MM.1S (cell line): ENCODE measurements around the gene MRRF.

ENCODE experiments used
- DNase-seq: peaks from one replicate; pipeline ENCODE4 v3.0.0-alpha.2; 2015
- H2AFZ ChIP-seq: fragments of 300-600 bp; sonication (generic); 2 replicates; pipeline ENCODE4 v1.6.0; 2016; ENCODE audit warnings: antibody characterized with exemption, low read length
- H3F3A ChIP-seq: fragments of 300-600 bp; sonication (generic); 2 replicates; pipeline ENCODE4 v1.6.1; 2016; ENCODE audit warnings: mild to moderate bottlenecking, antibody characterized with exemption, low read length, moderate library complexity, mixed read lengths; ENCODE audit not compliant: insufficient read depth
- H3K27ac ChIP-seq: fragments of 300-600 bp; sonication (generic); 2 replicates; pipeline ENCODE4 v1.5.1; 2016; ENCODE audit warnings: mild to moderate bottlenecking, low read length
- H3K27me3 ChIP-seq: fragments of 300-600 bp; sonication (generic); replicated peaks from 2 replicates; pipeline ENCODE4 v1.6.0; 2016; ENCODE audit warnings: low read length; ENCODE audit not compliant: insufficient read depth
- H3K36me3 ChIP-seq: fragments of 300-600 bp; sonication (generic); replicated peaks from 2 replicates; pipeline ENCODE4 v1.6.1; 2016; ENCODE audit warnings: mild to moderate bottlenecking, low read length, mixed read lengths; ENCODE audit not compliant: insufficient read depth
- H3K4me1 ChIP-seq: fragments of 300-600 bp; sonication (generic); 2 replicates; pipeline ENCODE4 v1.6.1; 2016; ENCODE audit warnings: low read length, mixed read lengths
- H3K4me2 ChIP-seq: fragments of 300-600 bp; sonication (generic); 2 replicates; pipeline ENCODE4 v1.6.0; 2016; ENCODE audit warnings: low read depth, low read length
- H3K4me3 ChIP-seq: fragments of 300-600 bp; sonication (generic); 2 replicates; pipeline ENCODE4 v1.5.1; 2016; ENCODE audit warnings: low read length, mixed read lengths
- H3K79me2 ChIP-seq: fragments of 300-600 bp; sonication (generic); 2 replicates; pipeline ENCODE4 v1.6.1; 2016; ENCODE audit warnings: mixed run types, low read length, mixed read lengths
- H3K9ac ChIP-seq: fragments of 300-600 bp; sonication (generic); 2 replicates; pipeline ENCODE4 v1.6.1; 2016; ENCODE audit warnings: low read length, mixed read lengths
- H3K9me2 ChIP-seq: fragments of 300-600 bp; sonication (generic); replicated peaks from 2 replicates; pipeline ENCODE4 v1.6.1; 2016; ENCODE audit warnings: mild to moderate bottlenecking, low read length, mixed read lengths; ENCODE audit not compliant: insufficient read depth
- H3K9me3 ChIP-seq: fragments of 300-600 bp; sonication (generic); replicated peaks from 2 replicates; pipeline ENCODE4 v1.6.1; 2016; ENCODE audit warnings: mild to moderate bottlenecking, low read length, mixed read lengths; ENCODE audit not compliant: insufficient read depth
- H4K20me1 ChIP-seq: fragments of 300-600 bp; sonication (generic); 2 replicates; pipeline ENCODE4 v1.6.1; 2016; ENCODE audit warnings: mild to moderate bottlenecking, low read length, moderate library complexity, mixed read lengths; ENCODE audit not compliant: insufficient read depth
- EZH2 ChIP-seq: fragments of 300-600 bp; sonication (generic); optimal IDR thresholded peaks from 2 replicates; pipeline ENCODE3; 2017; ENCODE audit warnings: low read depth, mild to moderate bottlenecking, antibody characterized with exemption, low read length, mixed read lengths
- EZH2phosphoT487 ChIP-seq: fragments of 300-600 bp; sonication (generic); IDR thresholded peaks from 2 replicates; pipeline ENCODE4 v1.6.1; 2018; ENCODE audit warnings: antibody characterized with exemption, low read length
- TF ChIP-seq, protein P1 (sequence below): fragments of 300-600 bp; sonication (generic); IDR thresholded peaks from 2 replicates; pipeline ENCODE4 v1.5.1; 2016; ENCODE audit warnings: antibody characterized with exemption, low read length, mixed read lengths

Gene MRRF

DNA sequence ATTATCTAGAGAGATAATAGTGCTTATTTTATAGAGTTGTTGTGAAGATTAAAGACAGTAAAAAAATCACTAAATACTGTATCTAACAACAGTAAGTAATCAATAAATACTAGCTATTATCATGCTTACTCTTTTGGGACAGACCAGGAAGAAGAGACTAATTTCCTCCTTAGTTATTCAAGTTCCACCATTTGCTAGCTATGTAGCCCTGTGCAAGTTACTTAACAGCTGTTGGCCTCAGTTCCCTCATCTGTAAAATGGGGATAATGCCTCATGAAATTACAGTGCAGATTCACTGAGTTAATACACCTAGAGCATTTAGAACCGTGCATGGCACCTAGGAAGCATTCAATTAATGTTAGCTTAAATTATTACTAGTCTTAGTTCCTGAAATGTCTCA is 2.6 kb upstream of the MRRF start:
- no peak overlapping the region for H3K9ac ChIP-seq
- no peak for DNase-seq
- no peak overlapping the region for H3K4me2 ChIP-seq
- H3K4me3 ChIP-seq: no peak overlapping the region
- H3F3A ChIP-seq: peaks cover 10% of the 10 kb centered on the region; the same call in 1 of the 2 replicates
- H3K9me2 ChIP-seq: no peaks in the 10 kb centered on the region
- no peaks in the 10 kb centered on the region for H4K20me1 ChIP-seq
- H3K36me3 ChIP-seq: no peaks in the 10 kb centered on the region; the same call in 1 of the 2 replicates
- H3K27ac ChIP-seq: no peak overlapping the region
- H3K79me2 ChIP-seq: peaks cover 65% of the 10 kb centered on the region
- H2AFZ ChIP-seq: no peak overlapping the region
- peaks cover 14% of the 10 kb centered on the region; the same call in 1 of the 2 replicates for H3K4me1 ChIP-seq
- TF ChIP-seq EZH2: no peak
- TF ChIP-seq, protein P1, sequence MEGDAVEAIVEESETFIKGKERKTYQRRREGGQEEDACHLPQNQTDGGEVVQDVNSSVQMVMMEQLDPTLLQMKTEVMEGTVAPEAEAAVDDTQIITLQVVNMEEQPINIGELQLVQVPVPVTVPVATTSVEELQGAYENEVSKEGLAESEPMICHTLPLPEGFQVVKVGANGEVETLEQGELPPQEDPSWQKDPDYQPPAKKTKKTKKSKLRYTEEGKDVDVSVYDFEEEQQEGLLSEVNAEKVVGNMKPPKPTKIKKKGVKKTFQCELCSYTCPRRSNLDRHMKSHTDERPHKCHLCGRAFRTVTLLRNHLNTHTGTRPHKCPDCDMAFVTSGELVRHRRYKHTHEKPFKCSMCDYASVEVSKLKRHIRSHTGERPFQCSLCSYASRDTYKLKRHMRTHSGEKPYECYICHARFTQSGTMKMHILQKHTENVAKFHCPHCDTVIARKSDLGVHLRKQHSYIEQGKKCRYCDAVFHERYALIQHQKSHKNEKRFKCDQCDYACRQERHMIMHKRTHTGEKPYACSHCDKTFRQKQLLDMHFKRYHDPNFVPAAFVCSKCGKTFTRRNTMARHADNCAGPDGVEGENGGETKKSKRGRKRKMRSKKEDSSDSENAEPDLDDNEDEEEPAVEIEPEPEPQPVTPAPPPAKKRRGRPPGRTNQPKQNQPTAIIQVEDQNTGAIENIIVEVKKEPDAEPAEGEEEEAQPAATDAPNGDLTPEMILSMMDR: no peak
- no peak for TF ChIP-seq EZH2phosphoT487
- H3K9me3 ChIP-seq: no peaks in the 10 kb centered on the region
- no peaks in the 10 kb centered on the region for H3K27me3 ChIP-seq

DNA sequence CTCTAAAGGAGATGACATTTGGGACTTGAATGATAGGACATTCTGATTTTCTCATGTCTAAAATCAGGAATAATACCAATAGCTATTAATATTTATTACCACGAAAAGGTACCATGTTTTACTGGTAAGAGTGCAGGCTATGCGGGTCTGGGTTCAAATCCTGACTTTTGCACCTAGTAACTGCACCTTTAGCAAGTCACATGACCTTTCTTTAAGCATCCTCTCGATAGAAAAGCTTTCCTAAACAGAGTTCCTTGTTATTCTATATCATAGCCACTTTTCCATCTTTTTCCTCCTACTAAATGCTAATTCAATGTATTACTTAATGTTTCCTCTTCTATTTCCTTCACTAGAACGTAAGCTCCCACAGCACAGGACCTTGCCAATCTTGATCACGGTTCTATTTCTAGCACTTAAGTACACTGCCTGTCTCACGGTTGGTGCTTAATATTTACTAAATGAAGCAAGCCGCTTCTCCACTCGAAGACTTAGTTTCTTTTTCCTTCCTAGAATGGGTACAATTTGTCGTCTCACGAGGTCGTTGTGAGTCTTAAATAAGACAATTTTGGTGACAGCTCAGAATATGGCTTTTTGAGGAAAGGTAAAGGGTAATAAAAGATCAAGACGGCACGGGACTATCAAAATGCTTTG is 858 bp upstream of the MRRF start:
- H3K27me3 ChIP-seq: no peaks in the 10 kb centered on the region
- peaks cover 73% of the 10 kb centered on the region for H3K79me2 ChIP-seq
- H3K9me3 ChIP-seq: no peaks in the 10 kb centered on the region
- TF ChIP-seq EZH2: no peak
- TF ChIP-seq EZH2phosphoT487: no peak
- TF ChIP-seq, protein P1: no peak
- H3K9ac ChIP-seq: peak overlapping the region; percentile 95
- peaks cover 10% of the 10 kb centered on the region; the same call in 1 of the 2 replicates for H3F3A ChIP-seq
- peak overlapping the region; percentile 92 for H3K4me2 ChIP-seq
- H3K4me3 ChIP-seq: peak overlapping the region; percentile 92
- DNase-seq: peak; percentile 24
- H3K4me1 ChIP-seq: peaks cover 14% of the 10 kb centered on the region; the same call in 1 of the 2 replicates
- H4K20me1 ChIP-seq: no peaks in the 10 kb centered on the region
- peak overlapping the region; percentile 84 for H2AFZ ChIP-seq
- no peaks in the 10 kb centered on the region; the same call in 1 of the 2 replicates for H3K36me3 ChIP-seq
- H3K9me2 ChIP-seq: no peaks in the 10 kb centered on the region
- H3K27ac ChIP-seq: peak overlapping the region; percentile 91

DNA sequence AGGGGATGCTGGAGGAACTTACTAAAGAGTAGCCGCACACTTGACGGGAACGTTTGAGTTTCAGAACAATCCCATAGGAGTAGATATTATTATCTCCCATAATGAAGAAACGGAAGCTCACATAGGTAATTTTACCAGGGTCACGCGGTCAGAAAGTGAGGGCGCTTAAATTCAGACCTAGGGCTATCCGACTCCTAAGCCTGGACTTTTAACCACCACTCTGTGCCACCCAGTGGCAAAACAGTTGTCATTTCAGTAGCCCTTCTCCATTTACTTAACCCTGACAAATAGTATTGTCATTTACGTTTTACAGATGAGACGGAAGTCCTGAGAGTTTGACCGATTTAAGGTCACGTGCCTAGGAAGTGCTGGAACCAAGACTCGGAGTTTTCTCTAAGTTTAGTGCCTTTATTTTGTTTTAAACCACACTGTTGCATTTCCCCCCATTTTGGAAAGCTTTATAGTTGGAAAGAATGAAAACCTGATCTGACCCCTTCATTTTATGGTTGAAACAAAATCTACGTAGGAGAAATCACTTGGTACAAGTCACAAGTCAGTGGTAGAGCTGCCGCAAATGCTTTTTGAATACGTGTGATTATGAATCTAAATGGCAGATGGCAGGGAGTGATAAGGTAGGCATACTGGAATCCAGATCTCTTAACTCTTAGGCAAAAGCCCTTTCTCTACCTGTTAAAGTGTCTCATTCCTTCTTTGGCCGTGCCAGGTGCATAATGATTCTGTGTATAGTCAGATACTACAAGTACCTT is 650 bp downstream of the MRRF start:
- peaks cover 10% of the 10 kb centered on the region; the same call in 1 of the 2 replicates for H3F3A ChIP-seq
- H3K9ac ChIP-seq: peak overlapping the region; percentile 95
- no peaks in the 10 kb centered on the region for H3K27me3 ChIP-seq
- peak overlapping the region; percentile 92 for H3K4me3 ChIP-seq
- H3K4me1 ChIP-seq: peaks cover 14% of the 10 kb centered on the region; the same call in 1 of the 2 replicates
- peak overlapping the region; percentile 84 for H2AFZ ChIP-seq
- DNase-seq: peak; percentile 57
- H3K9me3 ChIP-seq: no peaks in the 10 kb centered on the region
- no peak for TF ChIP-seq EZH2
- TF ChIP-seq, protein P1: peak; percentile 11; the same call in 1 of the 2 replicates
- H3K79me2 ChIP-seq: peaks cover 82% of the 10 kb centered on the region
- H3K9me2 ChIP-seq: no peaks in the 10 kb centered on the region
- peak overlapping the region; percentile 91 for H3K27ac ChIP-seq
- H4K20me1 ChIP-seq: no peaks in the 10 kb centered on the region
- peak overlapping the region; percentile 92 for H3K4me2 ChIP-seq
- no peaks in the 10 kb centered on the region; the same call in 1 of the 2 replicates for H3K36me3 ChIP-seq
